GM21529 (cell line): ENCODE data around the gene KRTAP10-1.
"Not testable (repeated sequence)": the region's sequence is repeated elsewhere in the genome, so short reads cannot be mapped to it uniquely, and the experiment has no call there.

Source experiments
- ATAC-seq: cut with Tn5 transposase; IDR thresholded peaks from one replicate; pipeline ENCODE4 v1.9.1; 2021; ENCODE audit not compliant: unreplicated experiment

The KRTAP10-1 gene

DNA sequence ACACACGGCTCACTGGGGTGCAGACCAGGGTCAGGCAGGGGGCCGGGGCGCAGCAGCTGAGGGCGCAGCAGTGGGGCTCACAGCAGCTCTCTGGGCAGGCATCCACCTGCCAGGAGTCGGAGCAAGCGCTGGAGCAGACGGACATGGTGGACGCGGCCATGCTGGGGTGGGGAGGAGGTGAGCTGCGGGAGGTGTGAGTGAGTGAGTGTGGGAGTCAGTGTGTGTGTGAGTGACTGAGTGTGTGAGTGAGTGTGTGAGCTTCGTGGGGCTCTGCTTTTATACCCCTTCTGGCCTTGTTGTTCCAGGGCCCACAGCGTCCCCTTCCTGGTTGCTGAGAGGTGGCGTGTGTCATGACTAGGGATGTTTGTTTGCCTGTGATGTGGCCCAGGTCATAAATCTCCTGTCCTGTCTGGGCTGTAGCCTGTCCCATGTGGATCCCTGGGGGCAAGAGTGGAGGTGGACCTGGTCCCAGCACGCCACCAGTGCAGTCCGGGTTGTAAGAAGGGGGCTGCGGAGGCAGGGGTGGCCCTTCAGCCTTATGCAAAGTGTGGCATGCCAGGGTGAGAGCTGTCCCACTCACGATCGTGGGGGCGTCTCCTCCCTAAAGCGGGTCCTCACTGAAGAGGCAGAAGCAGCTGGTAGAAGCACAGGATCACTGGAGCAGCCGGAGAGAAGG lies at the start of gene KRTAP10-1:
Gene KRTAP10-1, minus strand, starts transcription at position 205 of the 676 bp plus-strand sequence. Its CDS starts 45 bp downstream, at position 160.
- no peak for ATAC-seq

- ATAC-seq, result no peak
Measured at GRCh38 chr21:44589094-44589493, 49.1 kb upstream of the KRTAP10-1 start.

DNA sequence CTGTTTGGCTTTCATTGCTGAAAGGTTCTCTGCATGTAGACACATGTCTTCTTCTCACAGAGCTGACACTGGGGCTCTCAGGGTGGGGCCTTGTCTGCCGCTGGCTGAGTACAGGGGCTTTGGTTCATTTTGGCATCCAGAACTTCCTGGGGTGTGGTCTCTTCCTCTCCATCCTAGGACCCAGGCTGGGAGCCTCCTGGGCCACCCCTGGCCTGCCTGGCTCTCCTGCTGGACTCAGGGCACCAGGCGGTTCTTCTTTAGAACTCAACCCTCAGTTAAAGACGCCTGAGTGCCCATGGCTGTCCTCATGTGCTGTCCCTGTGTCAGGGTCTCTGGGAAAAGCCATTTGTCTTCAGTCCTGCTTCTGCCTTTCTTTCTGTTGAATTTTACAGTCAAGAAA lies 45.9 kb upstream of the KRTAP10-1 start:
- no peak for ATAC-seq

DNA sequence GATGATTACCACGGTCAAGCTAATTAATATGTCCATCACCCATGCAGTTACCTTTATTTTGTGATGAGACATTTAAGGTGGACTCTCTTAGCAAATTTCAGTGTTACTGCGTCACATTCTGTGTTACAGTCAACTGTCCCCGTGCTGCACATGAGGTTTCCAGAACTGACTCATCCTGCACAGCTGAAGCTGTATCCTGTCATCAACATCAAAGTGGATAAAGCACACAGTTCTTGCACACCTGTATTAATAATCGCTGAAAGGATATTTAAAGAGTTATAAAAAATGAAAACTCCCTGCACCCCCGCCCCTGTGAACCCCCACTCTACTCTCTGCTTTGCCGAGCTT lies 43.8 kb upstream of the KRTAP10-1 start:
- no peak for ATAC-seq

- no peak for ATAC-seq
Measured at GRCh38 chr21:44583089-44583799, 43.2 kb upstream of the KRTAP10-1 start.

GRCh38 chr21:44582055-44582454 lies 42.1 kb upstream of the KRTAP10-1 start:
- ATAC-seq, result no peak

DNA sequence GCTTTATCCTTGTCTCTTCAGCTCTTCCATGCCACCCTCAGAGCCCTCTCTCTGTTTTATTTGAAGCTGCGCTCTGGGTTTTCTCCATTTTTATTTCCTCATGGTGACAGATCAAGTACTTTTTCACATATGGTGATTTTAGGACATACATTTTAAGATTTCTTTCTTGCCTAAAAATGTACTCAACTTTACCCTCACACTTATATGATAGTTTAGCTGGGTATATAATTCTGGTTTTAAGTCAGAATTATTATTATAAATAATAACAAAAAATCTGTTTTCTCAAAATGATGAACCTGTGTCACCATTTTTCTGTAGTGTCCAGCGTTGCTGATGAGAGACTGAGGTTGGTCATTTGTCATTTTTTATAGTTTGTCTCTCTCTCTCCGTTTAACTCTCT lies 41.2 kb upstream of the KRTAP10-1 start:
- no peak for ATAC-seq

- ATAC-seq, result not testable (repeated sequence)
Measured at GRCh38 chr21:44580231-44580821, 40.3 kb upstream of the KRTAP10-1 start, which contains the start of gene KRTAP10-5. KRTAP10-5 (minus strand) TSS chr21:44580604; CDS start chr21:44580578, 26 bp downstream.

DNA sequence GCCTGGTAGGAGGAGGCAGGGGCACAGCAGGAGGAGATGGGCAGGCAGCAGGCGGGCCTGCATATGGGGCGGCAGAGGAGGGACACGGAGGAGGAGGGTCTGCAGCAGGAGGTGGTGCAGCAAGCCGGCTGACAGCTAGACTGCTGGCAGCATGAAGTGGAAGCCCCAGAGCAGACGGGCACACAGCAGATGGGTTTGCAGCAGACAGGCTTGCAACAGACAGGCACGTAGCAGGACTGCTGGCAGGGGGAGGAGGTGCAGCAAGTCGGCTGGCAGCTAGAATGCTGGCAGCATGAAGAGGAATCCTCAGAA lies 39.8 kb upstream of the KRTAP10-1 start:
- no peak for ATAC-seq

- ATAC-seq, result no peak
Measured at GRCh38 chr21:44579056-44579832, 39.2 kb upstream of the KRTAP10-1 start.

- ATAC-seq, result no peak
Measured at GRCh38 chr21:44578371-44579055, 38.5 kb upstream of the KRTAP10-1 start.

- no peak for ATAC-seq
Measured at GRCh38 chr21:44576025-44576420, 36.0 kb upstream of the KRTAP10-1 start.

DNA sequence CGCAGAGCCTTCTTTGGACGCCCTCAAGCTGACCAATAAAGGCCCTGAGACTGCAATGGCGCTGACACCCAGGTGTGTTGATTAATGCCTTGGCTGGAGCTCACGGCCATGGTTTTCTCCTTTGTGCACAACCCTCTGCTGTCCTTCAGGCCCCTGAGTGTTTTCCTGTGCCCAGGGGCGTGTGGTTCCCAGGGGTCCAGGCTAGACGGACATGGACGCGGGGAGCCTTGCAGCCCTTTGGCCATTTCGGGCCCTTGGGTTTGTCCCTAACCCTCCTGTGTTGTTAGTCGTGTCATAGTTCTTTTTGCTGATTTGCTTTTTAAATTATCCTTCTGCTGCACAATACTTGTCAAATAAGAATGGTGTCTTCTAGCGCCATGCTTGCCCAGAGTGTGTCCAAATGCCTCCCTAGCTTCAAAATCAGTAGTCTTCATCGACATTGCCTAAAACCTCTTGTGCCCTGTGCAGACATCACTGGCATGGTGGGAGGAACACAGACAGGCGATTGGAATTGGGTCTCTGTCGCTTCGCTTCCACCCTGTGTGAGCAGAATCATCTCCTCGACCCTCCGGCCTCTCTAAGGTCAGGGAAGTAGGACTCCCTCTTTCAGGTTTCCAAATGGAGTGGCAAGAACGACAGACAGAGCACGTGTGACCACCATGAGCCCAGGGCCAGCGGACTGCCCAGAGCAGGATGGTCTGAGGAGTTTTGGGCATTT lies 35.5 kb upstream of the KRTAP10-1 start:
- no peak for ATAC-seq

GRCh38 chr21:44574457-44575306 lies 34.7 kb upstream of the KRTAP10-1 start:
- no peak for ATAC-seq

DNA sequence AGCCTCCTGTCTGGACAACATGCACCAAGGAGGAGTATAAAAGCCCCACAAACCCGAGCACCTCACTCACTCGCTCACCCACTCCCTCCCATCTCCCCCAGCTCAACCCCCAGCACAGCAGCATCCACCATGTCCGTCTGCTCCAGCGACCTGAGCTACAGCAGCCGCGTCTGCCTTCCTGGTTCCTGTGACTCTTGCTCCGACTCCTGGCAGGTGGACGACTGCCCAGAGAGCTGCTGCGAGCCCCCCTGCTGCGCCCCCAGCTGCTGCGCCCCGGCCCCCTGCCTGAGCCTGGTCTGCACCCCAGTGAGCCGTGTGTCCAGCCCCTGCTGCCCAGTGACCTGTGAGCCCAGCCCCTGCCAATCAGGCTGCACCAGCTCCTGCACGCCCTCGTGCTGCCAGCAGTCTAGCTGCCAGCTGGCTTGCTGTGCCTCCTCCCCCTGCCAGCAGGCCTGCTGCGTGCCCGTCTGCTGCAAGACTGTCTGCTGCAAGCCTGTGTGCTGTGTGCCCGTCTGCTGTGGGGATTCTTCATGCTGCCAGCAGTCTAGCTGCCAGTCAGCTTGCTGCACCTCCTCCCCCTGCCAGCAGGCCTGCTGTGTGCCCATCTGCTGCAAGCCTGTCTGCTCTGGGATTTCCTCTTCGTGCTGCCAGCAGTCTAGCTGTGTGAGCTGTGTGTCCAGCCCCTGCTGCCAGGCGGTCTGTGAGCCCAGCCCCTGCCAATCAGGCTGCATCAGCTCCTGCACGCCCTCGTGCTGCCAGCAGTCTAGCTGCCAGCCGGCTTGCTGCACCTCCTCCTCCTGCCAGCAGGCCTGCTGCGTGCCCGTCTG lies 33.8 kb upstream of the KRTAP10-1 start, which contains the start of gene KRTAP10-4:
Gene KRTAP10-4, plus strand, starts transcription at position 100 of the 827 bp plus-strand sequence. Its CDS starts 30 bp downstream, at position 130.
- not testable (repeated sequence) for ATAC-seq

DNA sequence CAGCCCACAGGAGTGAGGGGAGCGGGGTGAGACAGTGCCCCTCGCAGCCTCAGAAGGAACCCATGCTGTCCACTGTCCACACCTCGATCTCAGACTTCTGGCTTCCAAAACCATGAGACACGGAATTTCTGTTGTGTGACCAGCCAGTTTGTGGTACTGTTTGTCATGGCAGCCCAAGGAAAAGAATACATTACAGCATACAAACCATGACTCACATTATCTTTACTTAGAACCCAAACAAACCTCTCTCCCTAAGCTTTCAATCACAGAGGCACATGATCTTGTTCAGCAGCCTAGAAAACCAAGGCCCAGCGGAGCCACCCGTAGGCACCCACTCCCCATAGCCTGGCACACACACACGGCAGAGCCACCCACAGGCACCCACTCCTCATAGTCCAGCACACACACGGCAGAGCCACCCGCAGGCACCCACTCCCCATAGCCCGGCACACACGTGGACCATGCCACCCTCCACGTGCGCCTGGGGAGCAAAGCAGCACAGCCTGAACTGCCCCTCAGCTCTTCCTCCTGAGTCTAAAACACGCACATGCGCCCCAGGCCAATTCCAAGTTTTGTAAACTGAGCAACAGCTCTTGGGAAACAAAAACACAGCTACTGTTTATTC lies 33.1 kb upstream of the KRTAP10-1 start:
- ATAC-seq, result no peak

DNA sequence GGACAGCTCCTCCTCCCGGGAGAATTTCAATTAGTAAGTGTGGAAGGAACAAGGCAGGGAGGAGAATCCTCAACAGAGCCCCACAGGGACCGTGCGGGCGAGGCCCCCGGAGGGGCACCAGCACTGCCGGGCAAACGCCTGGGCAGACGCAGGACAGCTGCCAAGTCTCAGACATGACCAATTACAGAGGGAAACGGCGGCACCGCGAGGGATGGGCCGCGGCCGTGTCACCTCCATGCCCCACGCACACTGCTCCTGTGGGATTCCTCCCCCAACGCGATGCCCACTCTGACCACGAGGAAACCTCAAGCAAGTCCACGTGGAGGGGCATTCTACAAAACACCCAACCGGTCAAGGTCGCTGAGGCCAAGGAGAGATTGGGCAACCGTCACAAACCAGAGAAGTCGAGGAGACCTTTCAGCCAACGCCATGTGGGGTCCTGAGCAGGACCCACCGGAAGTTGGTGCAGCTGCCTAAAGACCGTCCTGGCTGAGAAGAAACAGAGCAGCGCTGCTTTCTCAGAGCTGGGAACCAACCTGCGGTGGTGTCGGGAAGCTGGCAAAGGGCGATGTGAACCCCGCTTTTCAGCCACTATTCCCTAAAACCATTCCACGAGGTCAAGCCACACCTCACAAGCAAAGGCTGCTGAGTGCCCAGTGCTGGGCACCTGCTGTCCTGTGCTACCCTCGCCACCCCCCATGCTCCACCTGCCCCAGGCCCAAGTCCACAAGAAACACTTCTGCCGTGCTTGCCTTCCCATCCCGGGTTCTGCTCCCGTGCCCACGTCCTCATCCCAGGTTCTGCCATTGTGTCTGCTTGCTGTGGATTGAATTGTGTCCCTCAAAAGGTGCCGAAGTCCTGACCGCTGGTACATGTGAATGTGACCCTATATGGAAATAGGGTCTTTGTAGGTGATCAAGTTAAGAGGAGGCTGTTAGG lies 32.1 kb upstream of the KRTAP10-1 start:
- no peak for ATAC-seq
